Calu3 (cell line): ENCODE data around the gene PYGO2. TPM values are rescaled to one million over a fixed set of nuclear protein-coding genes. Genes with fewer than 3 reads are reported as not detected.

Experiments
- BruUV-seq: library from RNA; stranded (reverse); fragments of 400-500 nt; replicated peaks from 2 replicates; lab custom pipeline; 2021; lab: Mats Ljungman, UMichigan
- CTCF ChIA-PET: fragments of 300-600 bp; sonication (Branson Sonifier 250); formaldehyde crosslinking; loops from one replicate; lab custom pipeline; 2022; ENCODE audit warnings: antibody characterized with exemption; lab: Charles Lee
- DNase-seq: peaks from one replicate; pipeline ENCODE4 v3.0.0; 2022
- H3K27ac Mint-ChIP-seq: one replicate; pipeline ENCODE4 v1.8.0; 2022; ENCODE audit warnings: mixed read lengths; ENCODE audit not compliant: unreplicated experiment
- H3K27me3 Mint-ChIP-seq: one replicate; pipeline ENCODE4 v1.8.0; 2022; ENCODE audit warnings: mixed read lengths; ENCODE audit not compliant: unreplicated experiment
- H3K36me3 Mint-ChIP-seq: one replicate; pipeline ENCODE4 v1.8.0; 2022; ENCODE audit warnings: mild to moderate bottlenecking, moderate library complexity, mixed read lengths; ENCODE audit not compliant: insufficient read depth, unreplicated experiment
- H3K4me1 Mint-ChIP-seq: one replicate; pipeline ENCODE4 v1.8.0; 2022; ENCODE audit warnings: mild to moderate bottlenecking, low read depth, mixed read lengths; ENCODE audit not compliant: unreplicated experiment
- H3K4me3 Mint-ChIP-seq: one replicate; pipeline ENCODE4 v1.8.0; 2022; ENCODE audit warnings: mild to moderate bottlenecking, low read depth, moderate library complexity, mixed read lengths; ENCODE audit not compliant: unreplicated experiment
- H3K9me3 Mint-ChIP-seq: one replicate; pipeline ENCODE4 v1.8.0; 2022; ENCODE audit warnings: low read depth, mixed read lengths; ENCODE audit not compliant: unreplicated experiment
- CTCF ChIP-seq: fragments of 200-600 bp; IDR thresholded peaks from one replicate; pipeline ENCODE4 v1.8.0; 2022; ENCODE audit warnings: antibody characterized with exemption; ENCODE audit not compliant: unreplicated experiment
- intact Hi-C: fragments of 100-400 bp; cut with micrococcal nuclease; formaldehyde crosslinking; loops from one replicate; pipeline ENCODE4 v1.10.0; 2022; ENCODE audit not compliant: unreplicated experiment
- total RNA-seq: library from RNA; stranded (reverse); gene quantifications from 2 replicates; pipeline ENCODE4 v1.2.3, GENCODE V29; 2022

Gene PYGO2
- total RNA-seq, 1 experiment from 2014 or later = 45.6 TPM

- Mint-ChIP-seq H3K4me1 (peaks cover 54% of the 10 kb centered on the region), H3K27me3 (no peaks in the 10 kb centered on the region), H3K4me3 (peak overlapping the region; percentile 94), H3K27ac (peak overlapping the region; percentile 93), H3K36me3 (peaks cover 66% of the 10 kb centered on the region), H3K9me3 (no peaks in the 10 kb centered on the region)
- TSS peak; percentile 43 for BruUV-seq
- CTCF ChIA-PET = interaction anchor here (0.6 to 1.4 kb wide), 11 partner anchors 14 to 976 kb away, joined by 3 to 8 read pairs (median 4); partner anchors contain the start of gene FLAD1
- DNase-seq = peak; percentile 100
- intact Hi-C loops = loop anchor here (1.0 to 10.0 kb wide), 3 partner anchors 15 to 53 kb away; partner anchors contain the start of genes ADAM15 and CKS1B
- TF ChIP-seq CTCF = peak; percentile 40
Measured at GRCh38 chr1:155001675-155002463, 40.3 kb upstream of the PYGO2 start.

GRCh38 chr1:155001425-155001674 is 39.8 kb upstream of the PYGO2 start:
- BruUV-seq = no TSS peak
- no peak for DNase-seq
- CTCF ChIA-PET = interaction anchor here (0.6 to 0.9 kb wide), 5 partner anchors 9 to 138 kb away, joined by 3 to 5 read pairs (median 3); partner anchors contain the start of gene FLAD1

GRCh38 chr1:155000726-155001424 is 39.3 kb upstream of the PYGO2 start:
- Mint-ChIP-seq H3K9me3 (no peaks in the 10 kb centered on the region), H3K4me1 (peaks cover 48% of the 10 kb centered on the region), H3K27ac (peak overlapping the region; percentile 93), H3K27me3 (no peaks in the 10 kb centered on the region), H3K36me3 (peaks cover 66% of the 10 kb centered on the region), H3K4me3 (peak overlapping the region; percentile 94)
- BruUV-seq = no TSS peak
- intact Hi-C loops = loop anchor here (1.0 to 10.0 kb wide), 2 partner anchors 27 to 54 kb away; partner anchors contain the start of genes ADAM15 and CKS1B
- no peak for TF ChIP-seq CTCF
- CTCF ChIA-PET = interaction anchor here (0.6 to 2.4 kb wide), 8 partner anchors 9 to 138 kb away, joined by 3 to 15 read pairs (median 4); partner anchors contain the start of genes FLAD1 and PYGO2
- peak; percentile 100 for DNase-seq

More at GRCh38 chr1:155001425-155001674, 39.8 kb upstream of the PYGO2 start:
- intact Hi-C loops = loop anchor here (1.0 to 10.0 kb wide), 2 partner anchors 27 to 53 kb away; partner anchors contain the start of genes ADAM15 and CKS1B
- peak overlapping the region; percentile 93 for H3K27ac Mint-ChIP-seq
- H3K4me3 Mint-ChIP-seq = peak overlapping the region; percentile 94
- H3K4me1 Mint-ChIP-seq = peaks cover 49% of the 10 kb centered on the region
- no peak for TF ChIP-seq CTCF
- H3K27me3 Mint-ChIP-seq = no peaks in the 10 kb centered on the region
- no peaks in the 10 kb centered on the region for H3K9me3 Mint-ChIP-seq
- H3K36me3 Mint-ChIP-seq = peaks cover 66% of the 10 kb centered on the region

- TF ChIP-seq CTCF = no peak
- Mint-ChIP-seq H3K36me3 (peaks cover 66% of the 10 kb centered on the region), H3K4me3 (peak overlapping the region; percentile 94), H3K9me3 (no peaks in the 10 kb centered on the region), H3K27ac (peak overlapping the region; percentile 93), H3K27me3 (no peaks in the 10 kb centered on the region), H3K4me1 (peaks cover 46% of the 10 kb centered on the region)
- no TSS peak for BruUV-seq
- no peak for DNase-seq
- CTCF ChIA-PET = interaction anchor here (0.9 to 2.6 kb wide), 6 partner anchors 12 to 39 kb away, joined by 4 to 15 read pairs (median 8); partner anchors contain the start of genes FLAD1 and PYGO2
- intact Hi-C loops = loop anchor here (10.0 kb wide), 1 partner anchor 54 kb away; the partner anchor contains the start of gene ADAM15
Measured at GRCh38 chr1:155000411-155000725, 38.8 kb upstream of the PYGO2 start.
